ENCODE results near the gene PTK7.

The PTK7 gene

DNA sequence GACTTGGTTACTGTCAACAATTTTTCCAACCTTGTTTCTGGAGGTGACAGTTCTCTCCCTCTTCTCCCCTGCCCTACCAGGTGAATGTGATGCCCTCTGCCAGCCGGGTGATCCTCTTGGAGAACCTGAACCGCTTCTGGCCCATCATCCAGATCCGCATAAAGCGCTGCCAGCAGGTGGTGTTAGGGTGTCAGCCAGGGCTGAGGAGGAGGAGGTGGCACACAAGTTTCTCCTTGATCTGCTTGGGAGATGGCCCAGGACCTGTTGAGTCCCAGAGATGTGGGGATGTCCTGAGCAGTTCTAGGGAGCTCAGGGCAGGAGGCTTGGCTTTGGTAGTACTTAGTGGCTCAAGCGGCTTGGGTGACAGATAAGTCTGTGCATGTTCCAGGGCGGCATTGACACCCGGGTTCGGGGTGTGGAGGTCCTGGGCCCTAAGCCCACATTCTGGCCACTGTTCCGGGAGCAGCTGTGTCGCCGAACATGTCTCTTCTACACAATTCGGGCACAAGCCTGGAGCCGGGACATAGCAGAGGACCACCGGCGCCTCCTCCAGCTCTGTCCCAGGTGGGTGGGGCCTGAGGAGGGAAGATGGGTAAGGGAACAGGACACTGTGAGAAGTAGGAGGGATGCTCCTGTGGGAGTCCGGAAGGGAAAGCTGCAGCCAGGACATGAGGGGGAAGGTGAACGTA is 127.1 kb downstream of the PTK7 start:
- Histone ChIP-seq H4K20me1 (ENCODE audit: insufficient read depth, low read length) (no peaks in the 10 kb centered on the region), H3K27ac (ENCODE audit: low read length) (no peak overlapping the region), H3K4me2 (ENCODE audit: low read length) (no peak overlapping the region), H3K9ac (ENCODE audit: low read length) (no peak overlapping the region), H3K4me3 (ENCODE audit: low read length) (no peak overlapping the region), H3K27me3 (ENCODE audit: low read depth, low read length) (no peaks in the 10 kb centered on the region), H3K4me1 (ENCODE audit: low read length) (no peaks in the 10 kb centered on the region), H3K36me3 (replicated peaks; ENCODE audit: low read depth, low read length) (peaks cover 25% of the 10 kb centered on the region), H3K9me3 (ENCODE audit: insufficient read depth, low read length) (no peaks in the 10 kb centered on the region), H3K79me2 (ENCODE audit: low read length) (no peaks in the 10 kb centered on the region), H2AFZ (ENCODE audit: low read depth, low read length) (no peak overlapping the region)
- TF ChIP-seq CTCF (IDR thresholded peaks at IDR 0.05; ENCODE audit: low read depth, low read length), result no peak
- TF ChIP-seq EZH2phosphoT487 (IDR thresholded peaks at IDR 0.05; ENCODE audit: low read depth), result no peak

DNA sequence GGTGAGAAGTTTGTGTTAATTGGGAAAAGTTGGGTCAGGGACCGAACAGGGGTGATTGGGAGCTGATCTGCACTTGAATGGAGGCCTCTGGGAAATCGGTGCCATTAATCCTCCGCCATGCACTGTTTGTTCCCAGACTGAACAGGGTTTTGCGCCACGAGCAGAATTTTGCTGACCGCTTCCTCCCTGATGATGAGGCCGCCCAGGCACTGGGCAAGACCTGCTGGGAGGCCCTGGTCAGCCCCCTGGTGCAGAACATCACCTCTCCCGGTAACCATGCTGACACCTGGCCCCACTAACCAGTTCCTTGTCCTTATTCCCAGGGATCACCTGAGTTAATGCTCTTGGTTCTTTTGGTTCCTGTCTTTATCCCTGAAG is 127.6 kb downstream of the PTK7 start:
- Histone ChIP-seq H2AFZ (ENCODE audit: low read depth, low read length) (no peak overlapping the region), H3K79me2 (ENCODE audit: low read length) (no peaks in the 10 kb centered on the region), H3K9me3 (ENCODE audit: insufficient read depth, low read length) (no peaks in the 10 kb centered on the region), H3K4me3 (ENCODE audit: low read length) (no peak overlapping the region), H3K36me3 (replicated peaks; ENCODE audit: low read depth, low read length) (peaks cover 20% of the 10 kb centered on the region), H4K20me1 (ENCODE audit: insufficient read depth, low read length) (no peaks in the 10 kb centered on the region), H3K27me3 (ENCODE audit: low read depth, low read length) (no peaks in the 10 kb centered on the region), H3K4me1 (ENCODE audit: low read length) (no peaks in the 10 kb centered on the region), H3K27ac (ENCODE audit: low read length) (no peak overlapping the region), H3K4me2 (ENCODE audit: low read length) (no peak overlapping the region), H3K9ac (ENCODE audit: low read length) (no peak overlapping the region)
- no peak for TF ChIP-seq EZH2phosphoT487 (IDR thresholded peaks at IDR 0.05; ENCODE audit: low read depth)
- TF ChIP-seq CTCF (IDR thresholded peaks at IDR 0.05; ENCODE audit: low read depth, low read length), result no peak

- Histone ChIP-seq H3K27ac (ENCODE audit: low read length) (no peak overlapping the region), H3K9ac (ENCODE audit: low read length) (no peak overlapping the region), H3K4me3 (ENCODE audit: low read length) (no peak overlapping the region), H3K79me2 (ENCODE audit: low read length) (no peaks in the 10 kb centered on the region), H3K9me3 (ENCODE audit: insufficient read depth, low read length) (no peaks in the 10 kb centered on the region), H2AFZ (ENCODE audit: low read depth, low read length) (no peak overlapping the region), H3K27me3 (ENCODE audit: low read depth, low read length) (no peaks in the 10 kb centered on the region), H4K20me1 (ENCODE audit: insufficient read depth, low read length) (no peaks in the 10 kb centered on the region), H3K4me2 (ENCODE audit: low read length) (no peak overlapping the region), H3K36me3 (replicated peaks; ENCODE audit: low read depth, low read length) (peaks cover 16% of the 10 kb centered on the region), H3K4me1 (ENCODE audit: low read length) (no peaks in the 10 kb centered on the region)
- TF ChIP-seq CTCF (IDR thresholded peaks at IDR 0.05; ENCODE audit: low read depth, low read length) (no peak), EZH2phosphoT487 (IDR thresholded peaks at IDR 0.05; ENCODE audit: low read depth) (no peak)
Measured at GRCh38 chr6:43204271-43205105, 128.4 kb downstream of the PTK7 start.

GRCh38 chr6:43205849-43206248 is 129.7 kb downstream of the PTK7 start:
- no peak overlapping the region for H3K9ac ChIP-seq (ENCODE audit: low read length)
- no peak overlapping the region for H3K4me2 ChIP-seq (ENCODE audit: low read length)
- H3K36me3 ChIP-seq (replicated peaks; ENCODE audit: low read depth, low read length), result peaks cover 5% of the 10 kb centered on the region
- no peak overlapping the region for H3K4me3 ChIP-seq (ENCODE audit: low read length)
- TF ChIP-seq CTCF (IDR thresholded peaks at IDR 0.05; ENCODE audit: low read depth, low read length) (no peak), EZH2phosphoT487 (IDR thresholded peaks at IDR 0.05; ENCODE audit: low read depth) (no peak)
- no peaks in the 10 kb centered on the region for H3K27me3 ChIP-seq (ENCODE audit: low read depth, low read length)
- H3K27ac ChIP-seq (ENCODE audit: low read length), result no peak overlapping the region
- no peaks in the 10 kb centered on the region for H4K20me1 ChIP-seq (ENCODE audit: insufficient read depth, low read length)
- no peaks in the 10 kb centered on the region for H3K79me2 ChIP-seq (ENCODE audit: low read length)
- no peak overlapping the region for H2AFZ ChIP-seq (ENCODE audit: low read depth, low read length)
- H3K4me1 ChIP-seq (ENCODE audit: low read length), result no peaks in the 10 kb centered on the region
- no peaks in the 10 kb centered on the region for H3K9me3 ChIP-seq (ENCODE audit: insufficient read depth, low read length)
